NCI-H748 treated with DMSO at 0.1 percent for 48 hours (cell line): ENCODE measurements around the gene POTEI.
"Not testable (repeated sequence)": the region's sequence is repeated elsewhere in the genome, so short reads cannot be mapped to it uniquely, and the experiment has no call there.

Source experiments
- DNase-seq: peaks from one replicate; lab custom pipeline; 2025; lab: John Stamatoyannopoulos, UW

The POTEI gene

GRCh38 chr2:130455413-130455812, 53.7 kb downstream of the POTEI start:
- not testable (repeated sequence) for DNase-seq

- not testable (repeated sequence) for DNase-seq
Observed at GRCh38 chr2:130454712-130455083, 54.4 kb downstream of the POTEI start.

GRCh38 chr2:130453955-130454711, 55.0 kb downstream of the POTEI start:
- DNase-seq, result not testable (repeated sequence)

- not testable (repeated sequence) for DNase-seq
Observed at GRCh38 chr2:130452897-130453296, 56.2 kb downstream of the POTEI start.

GRCh38 chr2:130451823-130452222, 57.3 kb downstream of the POTEI start:
- DNase-seq, result not testable (repeated sequence)

GRCh38 chr2:130451278-130451677, 57.9 kb downstream of the POTEI start:
- not testable (repeated sequence) for DNase-seq

GRCh38 chr2:130450366-130450765, 58.8 kb downstream of the POTEI start:
- not testable (repeated sequence) for DNase-seq

GRCh38 chr2:130427631-130428030, 81.5 kb downstream of the POTEI start:
- not testable (repeated sequence) for DNase-seq

- DNase-seq, result not testable (repeated sequence)
Observed at GRCh38 chr2:130418845-130419244, 90.3 kb downstream of the POTEI start.

GRCh38 chr2:130416693-130417092, 92.4 kb downstream of the POTEI start:
- not testable (repeated sequence) for DNase-seq
